ENCODE results near the gene NR2F1. TPM values are rescaled to one million over a fixed set of nuclear protein-coding genes. Genes with fewer than 3 reads are reported as not detected.

The NR2F1 gene
- total RNA-seq, 6 experiments from 2014 or later: 21.1 to 27.5 (median 23.6) TPM

- Mint-ChIP-seq H3K4me1 (ENCODE audit: low read depth) (peaks cover 45% of the 10 kb centered on the region), H3K4me3 (peak overlapping the region; percentile 63; the same call in 1 of the 2 replicates), H3K27ac (no peak overlapping the region)
Measured at GRCh38 chr5:93603793-93604643, 21.0 kb downstream of the NR2F1 start.

GRCh38 chr5:93604644-93605515, 21.9 kb downstream of the NR2F1 start:
- H3K4me3 Mint-ChIP-seq: peak overlapping the region; percentile 63; the same call in 1 of the 2 replicates
- H3K27ac Mint-ChIP-seq: no peak overlapping the region
- no peak for DNase-seq
- no peaks in the 10 kb centered on the region for H3K9me3 Mint-ChIP-seq
- TF ChIP-seq CTCF (IDR thresholded peaks at IDR 0.05): no peak
- no peaks in the 10 kb centered on the region for H3K36me3 Mint-ChIP-seq (ENCODE audit: low read depth)
- peaks cover 26% of the 10 kb centered on the region for H3K27me3 Mint-ChIP-seq (ENCODE audit: insufficient read depth)
- H3K4me1 Mint-ChIP-seq (ENCODE audit: low read depth): peaks cover 45% of the 10 kb centered on the region

More at GRCh38 chr5:93603793-93604643, 21.0 kb downstream of the NR2F1 start:
- DNase-seq: no peak
- Mint-ChIP-seq H3K9me3 (no peaks in the 10 kb centered on the region), H3K36me3 (ENCODE audit: low read depth) (no peaks in the 10 kb centered on the region), H3K27me3 (ENCODE audit: insufficient read depth) (peaks cover 21% of the 10 kb centered on the region)
- TF ChIP-seq CTCF (IDR thresholded peaks at IDR 0.05): no peak

GRCh38 chr5:93606382-93606752, 23.3 kb downstream of the NR2F1 start:
- H3K36me3 Mint-ChIP-seq (ENCODE audit: low read depth): no peaks in the 10 kb centered on the region
- no peak for TF ChIP-seq CTCF (IDR thresholded peaks at IDR 0.05)
- H3K27me3 Mint-ChIP-seq (ENCODE audit: insufficient read depth): peaks cover 40% of the 10 kb centered on the region
- H3K4me1 Mint-ChIP-seq (ENCODE audit: low read depth): peaks cover 44% of the 10 kb centered on the region
- no peak overlapping the region for H3K27ac Mint-ChIP-seq
- H3K9me3 Mint-ChIP-seq: no peaks in the 10 kb centered on the region
- no peak for DNase-seq
- H3K4me3 Mint-ChIP-seq: no peak overlapping the region

GRCh38 chr5:93607367-93608258, 24.6 kb downstream of the NR2F1 start:
- TF ChIP-seq CTCF (IDR thresholded peaks at IDR 0.05): peak; percentile 71
- Mint-ChIP-seq H3K4me3 (peak overlapping the region; percentile 82), H3K27me3 (ENCODE audit: insufficient read depth) (peaks cover 51% of the 10 kb centered on the region), H3K36me3 (ENCODE audit: low read depth) (no peaks in the 10 kb centered on the region), H3K9me3 (no peaks in the 10 kb centered on the region), H3K4me1 (ENCODE audit: low read depth) (peaks cover 53% of the 10 kb centered on the region), H3K27ac (peak overlapping the region; percentile 60)
- peak; percentile 61 for DNase-seq

- H3K4me3 Mint-ChIP-seq: no peak overlapping the region
- TF ChIP-seq CTCF (IDR thresholded peaks at IDR 0.05): no peak
- no peaks in the 10 kb centered on the region for H3K36me3 Mint-ChIP-seq (ENCODE audit: low read depth)
- no peaks in the 10 kb centered on the region for H3K9me3 Mint-ChIP-seq
- peaks cover 51% of the 10 kb centered on the region for H3K27me3 Mint-ChIP-seq (ENCODE audit: insufficient read depth)
- H3K27ac Mint-ChIP-seq: no peak overlapping the region
- DNase-seq: no peak
- H3K4me1 Mint-ChIP-seq (ENCODE audit: low read depth): peaks cover 52% of the 10 kb centered on the region
Measured at GRCh38 chr5:93608855-93609254, 25.8 kb downstream of the NR2F1 start.

Measured in HFFc6 (cell line).